Activated T-cell treated with anti-CD3 and anti-CD28 coated beads, Interleukin-2, amount 50 U/mL, for 4 hours (primary cell): ENCODE results near the gene PTPRR. TPM values are rescaled to one million over a fixed set of nuclear protein-coding genes. Genes with fewer than 3 reads are reported as not detected.

Experiments
- ATAC-seq, 2 donors: fragments of 200-7000 bp; cut with Tn5 transposase; one replicate each; pipeline ENCODE4 v1.10.0; 2021
- DNase-seq: peaks from one replicate; pipeline ENCODE4 v3.0.0-alpha.2; 2020
- H3K27me3 Mint-ChIP-seq: one replicate; pipeline ENCODE4 v1.8.0; 2021; ENCODE audit warnings: low read depth, mixed read lengths
- H3K36me3 Mint-ChIP-seq: one replicate; pipeline ENCODE4 v1.8.0; 2022; ENCODE audit warnings: mixed read lengths; ENCODE audit not compliant: insufficient read depth
- H3K4me1 Mint-ChIP-seq: one replicate; pipeline ENCODE4 v1.8.0; 2021; ENCODE audit warnings: low read depth, mixed read lengths
- H3K4me3 Mint-ChIP-seq: one replicate; pipeline ENCODE4 v1.8.0; 2021; ENCODE audit warnings: mild to moderate bottlenecking, moderate library complexity, mixed read lengths
- H3K9me3 Mint-ChIP-seq: one replicate; pipeline ENCODE4 v1.8.0; 2021; ENCODE audit warnings: mixed read lengths
- total RNA-seq, 3 donors: library from RNA; stranded (reverse); gene quantifications; one replicate each; pipeline ENCODE4 v1.2.1, GENCODE V29; 2021

Gene PTPRR
- total RNA-seq, 3 donors from 2014 or later: not detected

GRCh38 chr12:70883855-70884254 is 36.7 kb downstream of the PTPRR start:
- Mint-ChIP-seq H3K4me3 (no peak overlapping the region), H3K9me3 (no peaks in the 10 kb centered on the region), H3K27me3 (no peaks in the 10 kb centered on the region), H3K4me1 (no peaks in the 10 kb centered on the region), H3K36me3 (no peaks in the 10 kb centered on the region)
- DNase-seq: no peak
- ATAC-seq: no peak

GRCh38 chr12:70880744-70881143 is 39.8 kb downstream of the PTPRR start:
- Mint-ChIP-seq H3K4me1 (no peaks in the 10 kb centered on the region), H3K4me3 (no peak overlapping the region), H3K9me3 (peaks cover 1% of the 10 kb centered on the region), H3K36me3 (no peaks in the 10 kb centered on the region), H3K27me3 (no peaks in the 10 kb centered on the region)
- DNase-seq: no peak
- no peak for ATAC-seq

- DNase-seq (no peak), ATAC-seq (no peak)
- H3K36me3 Mint-ChIP-seq: no peaks in the 10 kb centered on the region
- peaks cover 10% of the 10 kb centered on the region for H3K9me3 Mint-ChIP-seq
- no peaks in the 10 kb centered on the region for H3K4me1 Mint-ChIP-seq
- H3K27me3 Mint-ChIP-seq: no peaks in the 10 kb centered on the region
- H3K4me3 Mint-ChIP-seq: no peak overlapping the region
Measured at GRCh38 chr12:70876952-70877351, 43.6 kb downstream of the PTPRR start.

GRCh38 chr12:70875628-70876027 is 44.9 kb downstream of the PTPRR start:
- no peaks in the 10 kb centered on the region for H3K36me3 Mint-ChIP-seq
- ATAC-seq: no peak

GRCh38 chr12:70854881-70855568 is 65.5 kb downstream of the PTPRR start:
- no peaks in the 10 kb centered on the region for H3K36me3 Mint-ChIP-seq
- ATAC-seq: no peak
- no peak overlapping the region for H3K4me3 Mint-ChIP-seq
- no peak for DNase-seq
- H3K4me1 Mint-ChIP-seq: no peaks in the 10 kb centered on the region
- no peaks in the 10 kb centered on the region for H3K9me3 Mint-ChIP-seq
- H3K27me3 Mint-ChIP-seq: no peaks in the 10 kb centered on the region

More at GRCh38 chr12:70875628-70876027, 44.9 kb downstream of the PTPRR start:
- Mint-ChIP-seq H3K9me3 (peaks cover 10% of the 10 kb centered on the region), H3K4me1 (no peaks in the 10 kb centered on the region), H3K4me3 (no peak overlapping the region), H3K27me3 (no peaks in the 10 kb centered on the region)
- no peak for DNase-seq

- DNase-seq (no peak), ATAC-seq (no peak)
- Mint-ChIP-seq H3K36me3 (no peaks in the 10 kb centered on the region), H3K4me3 (no peak overlapping the region), H3K27me3 (no peaks in the 10 kb centered on the region), H3K9me3 (no peaks in the 10 kb centered on the region), H3K4me1 (no peaks in the 10 kb centered on the region)
Measured at GRCh38 chr12:70854138-70854537, 66.4 kb downstream of the PTPRR start.

- ATAC-seq (no peak), DNase-seq (no peak)
- Mint-ChIP-seq H3K9me3 (no peaks in the 10 kb centered on the region), H3K36me3 (no peaks in the 10 kb centered on the region), H3K27me3 (no peaks in the 10 kb centered on the region), H3K4me1 (no peaks in the 10 kb centered on the region), H3K4me3 (no peak overlapping the region)
Measured at GRCh38 chr12:70853326-70853725, 67.2 kb downstream of the PTPRR start.

GRCh38 chr12:70852416-70853150 is 68.0 kb downstream of the PTPRR start:
- no peaks in the 10 kb centered on the region for H3K36me3 Mint-ChIP-seq
- H3K27me3 Mint-ChIP-seq: no peaks in the 10 kb centered on the region
- no peak for ATAC-seq
- no peaks in the 10 kb centered on the region for H3K9me3 Mint-ChIP-seq
- H3K4me1 Mint-ChIP-seq: no peaks in the 10 kb centered on the region
- H3K4me3 Mint-ChIP-seq: no peak overlapping the region
- DNase-seq: no peak

GRCh38 chr12:70849265-70849960 is 71.1 kb downstream of the PTPRR start:
- DNase-seq (no peak), ATAC-seq (no peak)
- Mint-ChIP-seq H3K4me3 (no peak overlapping the region), H3K9me3 (no peaks in the 10 kb centered on the region), H3K4me1 (no peaks in the 10 kb centered on the region), H3K36me3 (no peaks in the 10 kb centered on the region), H3K27me3 (no peaks in the 10 kb centered on the region)

- no peak overlapping the region for H3K4me3 Mint-ChIP-seq
- H3K36me3 Mint-ChIP-seq: no peaks in the 10 kb centered on the region
- no peaks in the 10 kb centered on the region for H3K27me3 Mint-ChIP-seq
- ATAC-seq (no peak), DNase-seq (no peak)
- H3K9me3 Mint-ChIP-seq: no peaks in the 10 kb centered on the region
- no peaks in the 10 kb centered on the region for H3K4me1 Mint-ChIP-seq
Measured at GRCh38 chr12:70847871-70848270, 72.7 kb downstream of the PTPRR start.

GRCh38 chr12:70845268-70845667 is 75.3 kb downstream of the PTPRR start:
- Mint-ChIP-seq H3K4me3 (no peak overlapping the region), H3K27me3 (no peaks in the 10 kb centered on the region), H3K9me3 (no peaks in the 10 kb centered on the region), H3K4me1 (no peaks in the 10 kb centered on the region), H3K36me3 (no peaks in the 10 kb centered on the region)
- DNase-seq (no peak), ATAC-seq (no peak)

GRCh38 chr12:70843363-70843762 is 77.2 kb downstream of the PTPRR start:
- Mint-ChIP-seq H3K36me3 (no peaks in the 10 kb centered on the region), H3K4me3 (no peak overlapping the region), H3K4me1 (no peaks in the 10 kb centered on the region), H3K9me3 (no peaks in the 10 kb centered on the region), H3K27me3 (no peaks in the 10 kb centered on the region)
- DNase-seq: no peak
- ATAC-seq: no peak

GRCh38 chr12:70842942-70843341 is 77.6 kb downstream of the PTPRR start:
- no peaks in the 10 kb centered on the region for H3K9me3 Mint-ChIP-seq
- ATAC-seq (no peak), DNase-seq (no peak)
- H3K27me3 Mint-ChIP-seq: no peaks in the 10 kb centered on the region
- no peaks in the 10 kb centered on the region for H3K4me1 Mint-ChIP-seq
- no peak overlapping the region for H3K4me3 Mint-ChIP-seq
- H3K36me3 Mint-ChIP-seq: no peaks in the 10 kb centered on the region

- no peaks in the 10 kb centered on the region for H3K27me3 Mint-ChIP-seq
- ATAC-seq: no peak
- no peaks in the 10 kb centered on the region for H3K9me3 Mint-ChIP-seq
- H3K36me3 Mint-ChIP-seq: no peaks in the 10 kb centered on the region
- no peak overlapping the region for H3K4me3 Mint-ChIP-seq
- H3K4me1 Mint-ChIP-seq: no peaks in the 10 kb centered on the region
- no peak for DNase-seq
Measured at GRCh38 chr12:70842136-70842535, 78.4 kb downstream of the PTPRR start.
